Activated CD4-positive, alpha-beta T cell treated with anti-CD3 and anti-CD28 coated beads, Interleukin-2, amount 50 U/mL, for 4 hours (primary cell): Measurements from ENCODE around the gene KIRREL3.
"Not testable (repeated sequence)": the region's sequence is repeated elsewhere in the genome, so short reads cannot be mapped to it uniquely, and the experiment has no call there.

Experiments used
- DNase-seq, 2 experiments: peaks; one replicate each; pipeline ENCODE4 v3.0.0-alpha.2; 2020

KIRREL3 gene

DNA sequence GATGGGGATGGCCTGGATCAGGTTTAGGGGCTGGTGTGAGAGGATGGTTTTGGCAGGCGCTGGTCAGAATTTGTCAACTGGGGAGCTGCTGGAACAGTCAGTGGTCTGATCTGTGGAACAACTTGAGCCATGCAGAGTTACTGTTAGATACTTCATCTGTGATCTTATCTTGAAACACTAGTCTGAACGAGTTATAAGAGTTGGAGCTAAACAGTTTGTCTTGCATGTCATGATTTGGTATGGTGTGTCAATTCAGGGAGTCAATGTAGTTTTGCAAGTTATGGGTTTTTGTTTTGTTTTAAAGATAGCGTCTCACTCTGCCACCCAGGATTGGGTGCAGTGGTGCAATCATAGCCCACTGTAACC lies 591.0 kb downstream of the KIRREL3 start:
- no peak for DNase-seq

GRCh38 chr11:126408901-126409619 lies 591.5 kb downstream of the KIRREL3 start:
- no peak for DNase-seq

DNA sequence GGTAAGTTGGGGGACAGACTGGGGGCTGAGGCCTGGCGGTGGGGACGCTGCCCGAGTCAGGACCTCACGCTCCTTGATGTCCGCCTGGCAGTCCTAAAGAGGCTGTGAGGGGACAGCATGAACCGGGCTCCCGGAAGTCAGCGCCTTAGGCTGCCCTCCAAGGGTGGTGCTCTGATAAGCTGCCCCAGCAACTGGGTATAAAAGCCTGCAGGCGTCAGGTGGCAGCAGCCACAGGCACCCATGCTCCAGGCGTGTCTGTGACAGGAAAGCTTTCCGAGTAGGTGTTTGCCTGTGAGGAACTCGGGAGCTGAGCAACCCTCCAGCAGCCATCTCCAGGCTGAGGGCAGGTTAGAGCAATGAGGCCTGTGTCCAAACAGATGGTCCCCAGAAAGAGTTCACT lies 592.1 kb downstream of the KIRREL3 start:
- no peak for DNase-seq

- no peak for DNase-seq
These were observed 592.8 kb downstream of the KIRREL3 start for GRCh38 chr11:126407682-126408288.

GRCh38 chr11:126407101-126407521 lies 593.5 kb downstream of the KIRREL3 start:
- no peak for DNase-seq

- DNase-seq, result no peak
These were observed 594.2 kb downstream of the KIRREL3 start for GRCh38 chr11:126406368-126406767.

GRCh38 chr11:126405906-126406305 lies 594.7 kb downstream of the KIRREL3 start:
- no peak for DNase-seq

DNA sequence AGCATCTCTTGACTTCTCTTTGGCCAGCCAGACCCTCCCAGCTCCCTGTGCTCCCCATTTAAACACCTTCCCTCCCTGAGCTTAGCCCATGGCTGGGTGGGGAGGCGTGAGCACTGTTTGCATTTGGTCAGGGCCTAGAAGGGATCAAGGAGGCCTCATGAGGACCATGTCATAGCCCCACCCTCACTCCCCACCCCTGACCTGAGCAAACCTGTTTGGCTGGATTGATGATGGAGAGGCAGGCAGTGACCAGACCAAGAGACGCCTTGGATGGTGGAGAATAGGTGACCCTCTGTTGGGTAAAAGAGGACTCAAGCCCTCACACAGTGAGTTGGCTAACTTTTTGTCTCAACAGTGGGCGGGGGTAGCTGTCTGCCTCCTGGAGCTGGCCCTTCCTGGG lies 595.2 kb downstream of the KIRREL3 start:
- DNase-seq, result no peak

DNA sequence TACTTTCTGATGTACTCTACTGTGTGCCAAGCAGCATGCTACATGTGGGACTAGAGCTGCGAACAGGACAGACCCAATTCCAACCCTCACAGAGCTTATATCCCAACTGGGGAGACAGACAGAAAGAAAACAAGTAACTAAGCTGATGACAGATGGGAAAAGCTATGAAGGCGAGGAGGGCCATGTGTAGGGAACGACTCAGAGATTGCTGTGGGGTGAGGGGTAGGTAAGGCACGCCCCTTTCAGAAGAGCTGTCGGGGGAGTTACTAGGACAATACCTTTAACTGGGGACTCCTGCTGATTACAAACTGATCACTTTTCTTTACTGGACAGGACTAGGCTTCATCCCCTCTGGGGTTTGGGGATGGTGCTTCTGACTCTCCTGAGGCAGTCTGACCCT lies 596.2 kb downstream of the KIRREL3 start:
- DNase-seq, result no peak

GRCh38 chr11:126403658-126404057 lies 596.9 kb downstream of the KIRREL3 start:
- no peak for DNase-seq

DNA sequence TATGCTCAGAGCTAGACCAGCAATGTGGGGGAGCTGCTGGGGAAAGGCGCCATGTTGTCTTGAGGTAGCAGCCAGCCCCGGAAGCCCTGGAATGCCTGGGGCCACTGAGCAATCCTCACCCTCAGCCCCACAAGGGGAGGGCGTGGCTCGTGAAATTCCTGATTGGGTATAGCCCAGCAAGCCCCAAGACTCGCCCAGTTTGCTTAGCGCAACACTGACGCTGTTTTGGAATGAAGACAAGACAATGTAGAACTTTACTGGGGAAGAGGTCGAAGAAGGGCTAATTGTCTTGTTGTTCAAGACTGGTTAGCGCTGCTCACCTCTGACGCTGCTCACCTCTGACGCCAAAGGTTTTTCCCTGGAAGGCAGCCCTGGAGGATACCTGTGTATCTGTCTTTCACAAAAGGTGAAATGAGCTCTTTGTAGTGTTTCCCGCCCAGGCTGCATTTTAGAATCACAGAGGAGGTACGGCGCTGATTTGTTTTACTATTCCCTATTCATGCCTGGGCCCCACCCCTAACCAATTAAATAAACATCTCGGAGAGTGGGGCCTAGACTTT lies 597.5 kb downstream of the KIRREL3 start:
- no peak for DNase-seq

- no peak for DNase-seq
These were observed 600.1 kb downstream of the KIRREL3 start for GRCh38 chr11:126400479-126400878.

DNA sequence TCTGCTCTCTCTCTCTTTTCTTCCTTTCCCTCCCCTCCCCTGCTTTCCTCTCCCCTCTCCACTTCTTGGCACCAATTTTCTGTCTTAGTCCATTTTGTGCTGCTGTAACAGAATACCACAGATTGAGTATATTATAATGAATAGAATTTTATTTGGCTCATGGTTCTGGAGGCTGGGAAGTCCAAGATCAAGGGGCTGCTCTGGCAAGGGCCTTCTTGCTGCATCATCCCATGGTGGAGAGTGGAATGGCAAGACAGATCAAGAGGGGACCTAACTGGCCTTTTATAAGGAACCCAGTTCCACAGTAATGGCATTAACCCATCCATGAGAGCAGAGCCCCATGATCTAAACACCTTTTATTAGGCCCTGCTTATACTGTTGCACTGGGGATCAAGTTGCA lies 600.6 kb downstream of the KIRREL3 start:
- DNase-seq, result no peak

DNA sequence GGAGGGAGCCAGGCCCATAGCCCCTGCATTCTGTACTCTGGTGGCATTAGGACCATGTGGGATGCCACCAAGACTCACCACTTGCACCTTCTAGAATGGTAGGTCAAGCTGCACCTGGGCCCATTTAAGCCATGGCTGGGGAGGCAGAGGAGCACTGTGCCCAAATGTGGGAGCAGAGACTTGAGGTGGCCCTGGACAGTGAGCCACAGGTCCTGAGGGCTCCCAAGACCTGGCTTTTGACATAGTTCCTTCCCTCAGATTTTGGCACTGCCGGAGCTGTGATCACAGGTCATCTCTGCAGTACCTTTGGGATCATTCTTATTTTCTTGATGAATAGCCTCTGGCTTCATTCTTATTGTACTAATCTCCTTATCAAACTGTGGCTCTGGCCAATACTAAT lies 601.8 kb downstream of the KIRREL3 start:
- no peak for DNase-seq

GRCh38 chr11:126398296-126398695 lies 602.3 kb downstream of the KIRREL3 start:
- no peak for DNase-seq

DNA sequence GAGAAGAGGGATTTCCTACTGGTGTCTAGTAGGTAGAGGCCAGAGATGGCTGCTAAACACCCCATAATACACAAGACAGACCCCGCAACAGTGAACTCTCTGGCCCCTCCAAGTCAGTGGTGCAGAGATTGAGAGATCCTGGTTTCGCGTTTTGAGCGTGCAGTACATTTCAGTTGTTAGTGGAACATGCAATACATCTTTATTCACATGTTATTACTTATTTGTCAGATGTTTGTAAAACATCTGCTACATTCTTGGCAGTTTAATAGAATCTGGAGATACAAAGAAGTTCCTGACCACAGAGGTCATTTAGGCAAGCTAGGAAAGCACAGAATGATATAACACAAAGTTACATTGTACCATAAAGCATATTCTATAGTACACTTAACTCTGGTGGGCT lies 603.6 kb downstream of the KIRREL3 start:
- DNase-seq, result no peak

GRCh38 chr11:126396266-126396665 lies 604.3 kb downstream of the KIRREL3 start:
- DNase-seq, result not testable (repeated sequence)

DNA sequence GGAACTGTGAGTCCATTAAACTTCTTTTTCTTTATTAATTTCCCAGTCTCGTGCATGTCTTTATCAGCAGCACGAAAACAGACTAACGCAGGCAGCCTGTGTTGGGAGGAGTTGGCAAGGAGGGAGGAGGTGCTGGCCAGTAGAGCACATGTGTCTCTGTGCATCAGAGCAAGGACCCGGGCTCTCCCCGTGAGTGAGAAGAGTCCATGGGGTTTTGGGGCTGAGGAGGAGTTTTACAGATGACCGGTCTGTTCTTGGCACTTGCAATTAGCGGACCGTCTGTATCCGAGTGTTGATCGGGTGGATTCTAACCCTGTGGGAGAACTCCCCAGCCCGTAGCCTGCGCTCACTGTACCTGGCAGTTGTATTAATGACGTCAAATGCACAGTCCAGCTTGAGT lies 604.8 kb downstream of the KIRREL3 start:
- not testable (repeated sequence) for DNase-seq

- DNase-seq, result not testable (repeated sequence)
These were observed 605.9 kb downstream of the KIRREL3 start for GRCh38 chr11:126394634-126395072.

- no peak for DNase-seq
These were observed 606.5 kb downstream of the KIRREL3 start for GRCh38 chr11:126394036-126394435.

DNA sequence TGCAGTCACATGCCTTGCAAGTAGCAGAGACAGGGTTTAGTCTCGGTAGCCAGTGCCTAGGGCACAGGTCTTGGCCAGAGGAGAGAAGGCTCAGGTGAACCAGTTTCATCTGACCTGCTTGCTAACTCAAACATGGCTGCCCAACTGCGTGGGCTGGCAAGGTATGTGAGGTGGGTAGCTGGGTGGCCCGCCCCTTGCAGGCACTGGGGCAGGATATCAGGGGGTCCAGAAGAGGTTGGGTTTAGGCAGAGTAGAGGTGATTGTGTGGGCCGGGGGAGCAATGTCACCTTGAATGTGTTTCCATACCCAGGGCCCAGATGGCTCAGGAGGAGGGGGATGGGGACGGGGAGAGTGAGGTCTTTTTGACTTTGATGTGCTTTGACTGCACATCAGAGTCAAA lies 607.4 kb downstream of the KIRREL3 start:
- no peak for DNase-seq

DNA sequence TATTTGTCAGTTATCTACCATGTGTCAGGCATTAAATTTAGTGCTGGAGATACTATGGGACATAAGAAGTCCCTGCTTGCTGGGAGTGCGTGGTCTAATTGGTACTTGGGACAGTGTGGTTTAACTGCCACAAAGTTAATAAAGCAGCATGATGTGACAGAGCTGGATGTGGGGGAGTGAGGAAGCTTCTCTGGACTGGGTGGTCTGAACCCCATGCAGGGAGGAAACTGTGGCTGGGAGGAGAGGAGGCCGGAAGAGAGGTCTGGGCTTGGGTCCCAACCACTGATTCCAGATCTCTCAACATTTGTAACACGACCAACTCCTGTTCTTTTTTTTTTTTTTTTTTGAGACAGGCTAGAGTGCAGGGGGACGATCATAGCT lies 607.9 kb downstream of the KIRREL3 start:
- no peak for DNase-seq

DNA sequence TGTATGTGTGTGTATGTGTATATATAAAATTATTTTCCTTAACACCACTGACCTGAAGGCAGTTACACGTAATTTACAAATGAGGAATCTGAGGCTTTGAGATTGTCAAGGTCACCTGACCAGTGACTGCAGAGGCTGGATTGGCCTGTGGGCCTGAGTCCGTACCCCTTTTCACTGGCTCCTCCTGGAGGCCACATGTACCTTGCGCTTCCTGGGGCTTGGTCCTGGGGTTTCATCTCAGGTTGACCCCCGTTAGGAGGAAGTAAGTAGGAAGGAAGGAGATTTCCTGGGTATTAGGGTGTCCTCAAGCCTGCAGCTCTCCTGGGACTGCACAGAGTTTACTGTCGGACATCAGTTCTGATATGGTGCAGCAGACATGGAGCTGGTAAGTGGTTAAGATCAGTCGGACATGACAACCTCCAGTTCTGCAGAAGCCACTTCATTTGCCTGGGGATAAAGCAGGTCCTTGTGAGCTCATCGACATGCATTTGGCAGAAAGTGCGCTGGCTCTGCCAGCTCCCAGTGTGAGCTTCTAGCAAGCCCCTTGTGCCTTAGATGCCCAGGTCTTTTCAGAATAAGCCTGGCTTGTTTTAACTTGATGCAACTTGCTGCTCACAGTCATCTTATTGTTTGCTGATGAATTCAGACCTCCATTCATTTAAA lies 608.5 kb downstream of the KIRREL3 start:
- DNase-seq, result no peak
